GM19238 (cell line): Measurements from ENCODE around the gene HOXA2.

Experiments
- DNase-seq: peaks from one replicate; pipeline ENCODE4 v3.0.0; 2011; ENCODE audit warnings: low spot score; ENCODE audit not compliant: insufficient read length

HOXA2 gene

DNA sequence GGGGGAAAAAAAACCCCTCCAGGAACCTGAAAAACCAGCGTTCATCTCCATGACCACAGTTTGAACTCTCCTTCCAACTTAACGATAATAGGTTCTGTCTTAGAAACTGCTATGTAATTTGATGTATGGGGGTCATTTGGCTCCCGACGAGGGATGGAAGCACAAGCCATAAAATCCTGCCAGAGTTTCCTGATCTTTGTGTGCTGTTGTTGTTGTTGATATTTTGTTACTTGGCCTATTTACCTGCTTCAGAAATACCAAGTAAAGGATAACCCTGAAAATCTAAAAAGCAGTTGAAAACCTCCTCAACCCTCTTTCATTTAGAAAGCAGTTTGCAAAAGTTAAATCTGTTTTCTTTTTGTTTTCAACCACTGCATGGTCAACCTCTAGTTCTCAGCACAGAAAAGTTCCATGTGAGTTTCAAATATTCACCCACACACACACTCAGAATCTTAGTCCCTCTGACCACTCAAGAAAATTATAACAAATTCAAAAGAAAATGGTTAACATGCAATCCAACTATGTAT lies 9.3 kb upstream of the HOXA2 start:
- no peak for DNase-seq

- no peak for DNase-seq
Measured at GRCh38 chr7:27111042-27111750, 8.7 kb upstream of the HOXA2 start.

DNA sequence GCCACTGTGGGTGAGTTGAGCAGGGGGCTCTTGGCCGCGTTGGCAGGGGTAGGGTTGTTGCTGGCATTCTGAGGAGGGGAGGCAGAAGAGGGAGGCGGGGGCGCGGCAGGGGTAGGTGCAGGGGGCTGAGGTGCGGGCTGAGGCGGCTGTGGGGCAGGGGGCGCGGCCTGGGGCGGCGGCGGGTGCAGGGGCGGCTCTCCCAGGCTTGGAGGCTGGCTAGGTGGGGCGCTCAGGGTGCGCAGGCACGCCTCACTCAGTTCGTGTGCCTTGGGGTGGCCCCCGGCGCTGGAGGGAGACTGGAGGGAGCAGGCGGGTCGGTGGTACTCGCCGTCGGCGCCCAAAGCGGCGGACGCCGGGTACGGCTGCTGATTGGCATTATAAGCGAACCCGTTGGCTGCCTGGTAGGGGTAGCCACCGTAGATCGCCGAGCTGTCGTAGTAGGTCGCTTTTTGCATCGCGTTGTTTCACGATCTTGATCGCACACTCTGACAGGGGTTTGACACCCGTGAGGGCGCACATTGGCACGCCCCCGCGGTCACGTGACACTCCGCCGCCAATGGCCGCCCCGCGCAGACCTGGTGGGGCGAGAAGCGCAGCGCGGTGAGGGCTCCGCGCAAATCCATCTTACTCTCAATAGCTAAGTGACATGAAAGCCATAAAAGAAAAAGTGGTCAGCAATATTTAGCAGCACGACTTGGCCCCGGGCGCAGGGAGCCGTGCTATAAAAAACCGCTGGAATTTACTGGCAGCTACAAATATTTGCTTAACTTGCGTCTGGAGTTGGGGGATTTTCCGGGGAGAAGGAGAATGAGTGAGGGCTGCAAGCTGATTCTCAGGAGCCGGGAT lies 7.9 kb upstream of the HOXA2 start:
- DNase-seq: no peak

DNA sequence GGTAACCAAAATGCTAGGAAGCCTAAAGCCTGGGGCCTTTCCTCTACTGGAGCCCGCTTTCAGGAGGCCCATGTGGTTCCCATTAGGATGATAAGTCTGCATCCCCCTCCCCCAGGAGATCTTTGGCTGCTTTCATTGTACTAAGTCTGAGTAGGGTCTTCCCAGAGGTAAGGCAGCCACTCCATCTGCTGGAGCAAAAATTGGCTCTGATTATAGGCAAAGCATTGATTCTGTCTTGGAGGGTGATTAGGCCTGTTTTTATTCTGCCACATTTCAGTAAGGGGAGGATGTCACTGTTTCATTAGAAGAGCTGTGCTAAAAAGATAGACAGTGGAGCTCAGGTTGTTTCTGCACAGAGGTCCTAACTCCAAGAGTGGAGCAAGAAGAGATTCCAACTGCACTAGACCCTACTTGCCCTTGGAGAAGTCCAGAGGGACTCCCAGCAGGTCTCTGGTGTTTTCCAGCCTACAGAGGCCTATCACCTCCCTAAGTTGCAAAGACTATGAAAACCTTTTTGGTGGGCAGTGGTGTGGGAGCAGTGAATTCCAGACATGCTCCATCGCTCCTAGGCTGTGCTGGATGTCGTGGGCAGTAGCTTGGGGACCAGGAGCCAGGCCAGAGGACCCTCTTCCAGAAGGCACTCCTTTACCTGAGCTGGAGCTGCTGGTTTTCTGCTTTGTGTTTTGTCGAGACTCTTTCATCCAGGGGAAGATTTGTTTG lies 7.1 kb upstream of the HOXA2 start:
- no peak for DNase-seq

DNA sequence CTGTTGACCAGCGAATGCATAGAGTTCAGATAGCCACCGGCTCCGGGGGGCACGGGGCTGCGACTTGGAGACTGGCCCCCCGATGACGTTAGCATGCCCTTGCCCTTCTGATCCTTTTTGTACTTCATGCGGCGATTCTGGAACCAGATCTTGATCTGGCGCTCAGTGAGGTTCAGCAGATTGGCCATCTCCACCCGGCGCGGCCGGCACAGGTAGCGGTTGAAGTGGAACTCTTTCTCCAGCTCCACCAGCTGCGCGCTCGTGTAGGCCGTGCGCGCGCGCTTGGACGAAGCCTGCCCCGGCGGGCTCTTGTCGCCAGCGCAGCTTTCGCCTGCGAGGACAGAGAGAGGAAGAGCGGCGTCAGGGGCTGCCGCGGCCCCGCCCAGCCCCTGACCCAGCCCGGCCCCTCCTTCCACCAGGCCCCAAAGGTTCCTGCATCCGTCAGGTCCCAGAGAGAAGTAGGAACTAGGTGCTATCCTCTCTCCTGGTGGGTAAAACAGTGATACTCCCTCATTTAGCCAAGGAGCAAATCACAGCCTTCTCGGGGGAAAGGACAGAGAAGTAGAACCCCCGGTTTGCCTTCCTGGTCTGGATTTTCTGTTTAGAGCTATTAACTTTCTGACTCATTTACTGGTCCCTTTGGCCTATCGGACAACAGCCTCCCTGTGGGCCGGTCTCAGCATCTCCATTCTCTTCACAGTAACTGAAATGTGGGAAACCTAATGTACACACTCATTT lies 6.1 kb upstream of the HOXA2 start:
- DNase-seq: no peak

DNA sequence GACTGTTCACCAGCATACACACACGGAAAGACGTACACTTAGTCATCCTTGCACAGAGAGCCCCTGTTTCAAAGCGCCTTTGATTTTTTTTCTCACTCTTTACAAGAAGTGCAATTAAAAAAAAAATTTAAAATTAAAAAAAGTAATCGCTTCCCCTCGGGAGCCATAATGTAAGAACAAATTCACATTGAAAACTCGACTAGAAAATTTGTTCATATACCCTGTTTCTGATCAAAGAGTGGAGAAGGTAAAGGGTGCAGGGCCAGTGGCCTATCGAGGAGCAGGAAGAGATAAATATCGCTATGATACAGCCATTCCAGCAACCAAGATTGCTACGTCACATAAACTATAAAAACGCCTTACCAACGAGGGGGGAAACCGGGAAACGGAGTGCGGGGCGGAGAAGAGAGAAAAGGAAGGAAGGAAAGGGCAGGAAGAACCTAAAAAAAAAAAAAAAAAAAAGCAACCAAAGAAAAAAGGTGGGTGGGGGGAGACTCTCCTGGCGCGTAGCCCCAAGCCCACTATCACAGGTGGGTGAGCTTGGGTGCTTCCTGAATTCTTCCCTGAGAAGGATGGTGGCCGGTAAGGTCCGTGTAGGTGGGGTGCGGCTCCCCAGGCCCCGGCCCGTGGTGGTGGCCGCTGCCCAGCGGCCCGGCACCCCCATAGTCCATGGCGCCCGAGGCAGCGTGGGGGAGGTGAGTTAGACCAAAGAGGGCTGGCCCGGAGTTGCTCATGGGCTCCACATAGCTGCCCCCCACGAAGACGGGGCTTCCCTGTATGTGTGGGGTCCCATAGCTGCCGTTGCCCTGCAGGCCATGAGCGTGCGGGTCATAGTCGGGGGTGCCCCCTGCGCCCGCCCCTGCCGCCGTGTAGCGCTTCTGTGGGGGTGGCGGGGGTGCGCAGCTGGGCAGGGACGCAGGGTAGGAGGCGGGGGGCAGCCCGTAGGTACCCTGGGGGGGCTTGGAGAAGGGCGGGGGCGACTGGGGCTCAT lies 5.2 kb upstream of the HOXA2 start:
- DNase-seq: no peak

DNA sequence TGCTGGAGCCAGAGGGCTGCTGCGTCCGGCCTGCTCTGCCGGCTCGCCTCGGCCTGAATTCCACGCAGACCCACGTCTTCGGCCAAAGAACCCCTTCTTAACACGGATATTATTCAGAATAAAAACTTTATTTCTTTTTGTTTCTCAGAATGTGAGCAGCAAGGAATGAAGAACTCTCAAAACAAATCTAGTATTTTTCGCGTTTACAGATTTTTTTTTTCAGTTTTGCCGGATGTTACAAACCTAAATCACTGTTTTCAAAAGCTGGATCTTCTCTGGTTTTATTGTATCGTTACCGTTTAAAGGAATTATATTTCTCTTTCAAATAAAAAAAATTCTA lies 4.4 kb upstream of the HOXA2 start:
- no peak for DNase-seq

DNA sequence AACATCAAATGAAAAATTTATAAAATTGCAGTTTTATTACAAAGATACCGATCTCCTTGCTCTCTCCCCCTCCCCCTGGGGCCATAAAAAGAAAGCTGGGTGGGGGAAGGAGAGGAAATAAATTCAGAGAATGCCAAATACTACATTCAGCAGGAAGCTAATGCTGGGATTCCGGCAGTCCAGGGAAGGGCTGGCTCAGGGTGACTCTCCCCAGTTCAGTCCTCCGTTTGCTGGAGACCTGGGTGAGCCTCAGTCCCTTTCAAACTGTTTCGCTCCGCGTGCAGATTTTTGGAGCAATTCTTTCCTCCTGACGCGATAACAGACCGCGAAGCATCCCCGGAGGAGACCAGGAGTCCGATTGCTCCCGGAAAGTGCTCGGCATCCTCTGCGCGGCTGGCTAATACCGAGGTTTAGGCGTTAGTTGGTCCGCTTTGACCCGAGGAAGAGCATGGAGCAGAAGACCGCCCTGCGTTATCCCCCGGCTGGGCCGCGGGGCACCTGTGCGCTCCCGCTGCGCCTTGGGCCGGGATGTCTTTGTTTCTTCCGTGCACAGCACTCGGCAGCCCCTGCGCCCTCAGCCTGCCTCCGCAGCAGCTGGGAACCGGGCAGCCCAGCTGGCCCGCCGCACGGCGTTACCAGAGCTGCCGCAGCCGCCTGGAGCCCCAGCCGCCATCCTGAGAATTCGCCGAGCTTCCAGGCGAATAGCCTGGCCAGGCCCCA lies 3.9 kb upstream of the HOXA2 start:
- DNase-seq: no peak

- no peak for DNase-seq
Measured at GRCh38 chr7:27105301-27106031, 3.0 kb upstream of the HOXA2 start.

DNA sequence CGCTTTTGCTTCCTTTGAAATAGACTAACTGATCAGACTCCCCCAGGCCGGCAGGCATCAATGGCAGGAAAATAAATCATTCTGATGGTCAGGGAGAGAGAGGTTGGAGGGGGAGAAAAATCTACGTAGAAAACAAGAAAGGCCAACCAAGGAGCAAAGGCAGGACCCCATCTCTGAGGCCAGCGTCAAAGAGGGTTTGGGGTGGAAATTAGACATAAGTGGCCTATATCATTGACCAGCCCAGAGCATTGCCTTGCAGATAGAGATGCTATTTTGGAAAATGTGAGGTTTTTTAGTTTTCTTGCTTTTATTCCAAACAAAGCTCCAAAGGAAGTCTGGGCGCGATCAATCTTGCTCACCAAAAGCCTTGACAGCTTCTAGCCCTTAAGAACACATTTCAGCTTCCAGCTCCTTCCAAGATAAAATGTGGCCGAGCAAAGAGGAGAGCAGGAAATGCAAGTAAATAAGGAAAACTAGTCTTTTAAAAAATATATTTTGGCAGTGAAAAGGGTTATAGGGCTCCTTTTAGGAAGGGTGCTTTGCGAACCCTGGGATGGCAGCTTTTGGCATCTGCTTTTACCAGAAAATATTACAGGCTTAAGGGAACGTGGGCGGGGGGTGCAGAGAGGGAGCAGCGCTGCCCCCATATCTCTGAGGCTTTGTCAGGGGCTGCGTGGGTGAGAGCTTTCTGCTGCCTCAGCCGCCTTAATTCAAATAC lies 2.0 kb upstream of the HOXA2 start:
- no peak for DNase-seq

DNA sequence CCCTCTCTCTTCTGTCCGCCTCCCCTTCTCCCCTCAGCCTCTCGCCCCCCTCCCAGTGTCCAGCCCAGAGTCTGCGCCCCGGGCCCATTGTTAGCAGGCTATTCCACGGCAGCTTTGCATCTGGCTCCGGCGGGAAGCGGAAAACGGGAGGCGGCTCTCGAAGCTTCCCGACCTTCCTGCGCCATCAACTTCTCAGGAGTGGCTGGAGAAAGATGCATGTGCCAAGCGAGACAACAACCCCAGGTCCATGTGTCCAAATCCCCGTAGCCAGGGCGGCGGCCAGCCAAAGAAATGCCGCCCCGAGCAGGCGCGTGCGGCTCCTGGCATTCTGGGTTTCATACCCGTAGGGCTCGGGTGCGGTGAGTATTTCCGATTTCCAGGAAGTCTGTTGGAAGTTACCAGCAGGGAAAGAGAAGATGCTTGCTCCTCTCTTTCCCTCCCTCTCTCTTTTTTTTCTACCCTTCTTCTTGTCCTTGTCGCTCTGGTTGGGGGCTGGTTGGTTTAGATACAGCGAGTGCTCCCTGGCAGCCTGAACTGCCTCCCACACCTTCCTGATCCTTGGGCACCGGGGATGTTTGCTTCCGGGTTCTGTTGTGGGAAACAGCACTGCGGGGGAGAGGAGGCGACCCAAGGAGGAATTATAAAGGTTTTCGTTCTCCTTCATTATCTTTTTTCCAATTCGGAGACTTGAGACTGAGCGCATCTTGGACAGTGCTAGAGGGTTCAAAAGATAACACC lies 1.2 kb upstream of the HOXA2 start:
- no peak for DNase-seq

- DNase-seq: no peak
Measured at GRCh38 chr7:27101957-27102580, 414 bp downstream of the HOXA2 start.

- no peak for DNase-seq
Measured at GRCh38 chr7:27101171-27101956, 1.1 kb downstream of the HOXA2 start.

- no peak for DNase-seq
Measured at GRCh38 chr7:27100694-27101170, 1.8 kb downstream of the HOXA2 start.

GRCh38 chr7:27099453-27100370 lies 2.8 kb downstream of the HOXA2 start:
- no peak for DNase-seq
